ENCODE results near the gene CD38.
A peak's percentile ranks its signal among the peaks of the same experiment; 100 is the strongest.

The CD38 gene

GRCh38 chr4:15769202-15769601 lies 8.9 kb upstream of the CD38 start:
- in situ Hi-C loops (cut with HindIII; ENCODE audit: low pct_unique_long_range_greater_than_20kb, low sequenced_read_pairs): no loop called here
- TF ChIP-seq JUND (IDR thresholded peaks at IDR 0.05; ENCODE audit: low read depth): no peak
- DNase-seq (ENCODE audit: low read depth in 1 of 2, low spot score in 1 of 2): no peak

- in situ Hi-C loops (cut with HindIII; ENCODE audit: low pct_unique_long_range_greater_than_20kb, low sequenced_read_pairs): no loop called here
- no peak for DNase-seq (ENCODE audit: low read depth in 1 of 2, low spot score in 1 of 2)
- TF ChIP-seq JUND (IDR thresholded peaks at IDR 0.05; ENCODE audit: low read depth): no peak
Observed at GRCh38 chr4:15771216-15772058, 6.7 kb upstream of the CD38 start.

- TF ChIP-seq JUND (IDR thresholded peaks at IDR 0.05; ENCODE audit: low read depth): no peak
- in situ Hi-C loops (cut with HindIII; ENCODE audit: low pct_unique_long_range_greater_than_20kb, low sequenced_read_pairs): no loop called here
- DNase-seq (ENCODE audit: low read depth in 1 of 2, low spot score in 1 of 2): no peak
Observed at GRCh38 chr4:15774020-15774420, 4.1 kb upstream of the CD38 start.

- TF ChIP-seq JUND (IDR thresholded peaks at IDR 0.05; ENCODE audit: low read depth): no peak
- DNase-seq (ENCODE audit: low read depth in 1 of 2, low spot score in 1 of 2): no peak
- in situ Hi-C loops (cut with HindIII; ENCODE audit: low pct_unique_long_range_greater_than_20kb, low sequenced_read_pairs): no loop called here
Observed at GRCh38 chr4:15776871-15777648, 1.1 kb upstream of the CD38 start.

- in situ Hi-C loops (cut with HindIII; ENCODE audit: low pct_unique_long_range_greater_than_20kb, low sequenced_read_pairs): no loop called here
- no peak for DNase-seq (ENCODE audit: low read depth in 1 of 2, low spot score in 1 of 2)
- no peak for TF ChIP-seq JUND (IDR thresholded peaks at IDR 0.05; ENCODE audit: low read depth)
Observed at GRCh38 chr4:15777697-15778288, 335 bp upstream of the CD38 start.

GRCh38 chr4:15779306-15779705 lies 1.2 kb downstream of the CD38 start:
- in situ Hi-C loops (cut with HindIII; ENCODE audit: low pct_unique_long_range_greater_than_20kb, low sequenced_read_pairs): no loop called here
- TF ChIP-seq JUND (IDR thresholded peaks at IDR 0.05; ENCODE audit: low read depth): no peak
- DNase-seq (ENCODE audit: low read depth in 1 of 2, low spot score in 1 of 2): peak in 1 of 2 experiments; percentile 7

GRCh38 chr4:15779809-15780208 lies 1.7 kb downstream of the CD38 start:
- in situ Hi-C loops (cut with HindIII; ENCODE audit: low pct_unique_long_range_greater_than_20kb, low sequenced_read_pairs): no loop called here
- TF ChIP-seq JUND (IDR thresholded peaks at IDR 0.05; ENCODE audit: low read depth): no peak
- DNase-seq (ENCODE audit: low read depth in 1 of 2, low spot score in 1 of 2): no peak

- TF ChIP-seq JUND (IDR thresholded peaks at IDR 0.05; ENCODE audit: low read depth): no peak
- DNase-seq (ENCODE audit: low read depth in 1 of 2, low spot score in 1 of 2): no peak
- in situ Hi-C loops (cut with HindIII; ENCODE audit: low pct_unique_long_range_greater_than_20kb, low sequenced_read_pairs): no loop called here
Observed at GRCh38 chr4:15781427-15782095, 3.4 kb downstream of the CD38 start.

- in situ Hi-C loops (cut with HindIII; ENCODE audit: low pct_unique_long_range_greater_than_20kb, low sequenced_read_pairs): no loop called here
- DNase-seq (ENCODE audit: low read depth in 1 of 2, low spot score in 1 of 2): no peak
- TF ChIP-seq JUND (IDR thresholded peaks at IDR 0.05; ENCODE audit: low read depth): no peak
Observed at GRCh38 chr4:15783676-15784075, 5.5 kb downstream of the CD38 start.

GRCh38 chr4:15784959-15785634 lies 7.0 kb downstream of the CD38 start:
- DNase-seq (ENCODE audit: low read depth in 1 of 2, low spot score in 1 of 2): no peak
- in situ Hi-C loops (cut with HindIII; ENCODE audit: low pct_unique_long_range_greater_than_20kb, low sequenced_read_pairs): no loop called here
- TF ChIP-seq JUND (IDR thresholded peaks at IDR 0.05; ENCODE audit: low read depth): no peak

- TF ChIP-seq JUND (IDR thresholded peaks at IDR 0.05; ENCODE audit: low read depth): no peak
- in situ Hi-C loops (cut with HindIII; ENCODE audit: low pct_unique_long_range_greater_than_20kb, low sequenced_read_pairs): no loop called here
- DNase-seq (ENCODE audit: low read depth in 1 of 2, low spot score in 1 of 2): no peak
Observed at GRCh38 chr4:15786743-15787142, 8.6 kb downstream of the CD38 start.

GRCh38 chr4:15792974-15793373 lies 14.8 kb downstream of the CD38 start:
- DNase-seq (ENCODE audit: low read depth in 1 of 2, low spot score in 1 of 2): no peak
- no peak for TF ChIP-seq JUND (IDR thresholded peaks at IDR 0.05; ENCODE audit: low read depth)
- in situ Hi-C loops (cut with HindIII; ENCODE audit: low pct_unique_long_range_greater_than_20kb, low sequenced_read_pairs): no loop called here
